ENCODE measurements around the gene GRAMD1A.

DNA sequence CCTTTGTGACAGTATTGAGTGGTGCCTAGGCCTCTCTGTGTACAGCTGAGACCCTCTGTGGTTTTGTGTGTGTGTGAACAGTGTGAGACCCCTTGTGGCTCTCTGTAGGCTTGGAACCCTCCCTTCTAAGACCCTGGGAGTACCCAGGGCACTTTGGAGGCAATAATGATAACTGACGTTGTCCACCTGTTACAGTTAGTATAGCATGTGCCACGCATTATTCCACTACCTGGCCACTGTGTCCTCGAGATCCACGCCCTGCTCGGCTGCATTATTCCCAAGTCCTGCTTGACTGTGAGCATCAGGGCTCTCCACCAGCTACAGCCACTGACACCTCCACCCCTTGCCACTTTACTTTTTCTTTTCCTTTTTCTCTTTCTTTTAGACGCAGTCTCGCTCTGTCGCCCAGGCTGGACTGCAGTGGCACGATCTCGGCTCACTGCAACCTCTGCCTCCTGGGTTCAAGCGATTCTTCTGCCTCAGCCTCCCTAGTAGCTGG, 2.0 kb downstream of the GRAMD1A start:
- no peak for TF ChIP-seq POLR2A (IDR thresholded peaks at IDR 0.05)
- TF ChIP-seq, protein P1, sequence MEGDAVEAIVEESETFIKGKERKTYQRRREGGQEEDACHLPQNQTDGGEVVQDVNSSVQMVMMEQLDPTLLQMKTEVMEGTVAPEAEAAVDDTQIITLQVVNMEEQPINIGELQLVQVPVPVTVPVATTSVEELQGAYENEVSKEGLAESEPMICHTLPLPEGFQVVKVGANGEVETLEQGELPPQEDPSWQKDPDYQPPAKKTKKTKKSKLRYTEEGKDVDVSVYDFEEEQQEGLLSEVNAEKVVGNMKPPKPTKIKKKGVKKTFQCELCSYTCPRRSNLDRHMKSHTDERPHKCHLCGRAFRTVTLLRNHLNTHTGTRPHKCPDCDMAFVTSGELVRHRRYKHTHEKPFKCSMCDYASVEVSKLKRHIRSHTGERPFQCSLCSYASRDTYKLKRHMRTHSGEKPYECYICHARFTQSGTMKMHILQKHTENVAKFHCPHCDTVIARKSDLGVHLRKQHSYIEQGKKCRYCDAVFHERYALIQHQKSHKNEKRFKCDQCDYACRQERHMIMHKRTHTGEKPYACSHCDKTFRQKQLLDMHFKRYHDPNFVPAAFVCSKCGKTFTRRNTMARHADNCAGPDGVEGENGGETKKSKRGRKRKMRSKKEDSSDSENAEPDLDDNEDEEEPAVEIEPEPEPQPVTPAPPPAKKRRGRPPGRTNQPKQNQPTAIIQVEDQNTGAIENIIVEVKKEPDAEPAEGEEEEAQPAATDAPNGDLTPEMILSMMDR (IDR thresholded peaks at IDR 0.05), result no peak

Measured in Peyer's patch (tissue), 4 donors.